Measurements from ENCODE around the gene ZCCHC7.

The ZCCHC7 gene

DNA sequence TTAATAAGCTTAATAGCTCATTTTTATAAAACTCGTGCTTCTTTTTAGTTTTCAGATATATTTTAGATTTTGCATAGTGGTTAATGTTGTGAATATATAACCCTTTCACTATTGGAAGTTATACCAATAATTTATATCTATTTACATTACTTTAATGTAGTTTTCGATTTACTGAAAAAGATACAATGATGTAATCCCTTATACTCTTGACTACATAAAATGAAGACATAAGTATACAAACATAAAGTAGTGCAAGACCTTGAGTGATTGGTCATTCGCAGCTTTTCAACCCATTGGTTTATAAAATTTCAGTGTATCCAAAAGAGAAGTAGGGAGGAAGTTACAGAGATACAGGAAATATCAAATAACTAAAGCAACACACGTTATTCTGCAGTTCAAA is 217.8 kb downstream of the ZCCHC7 start:
- no peaks in the 10 kb centered on the region for H3K9me3 ChIP-seq (ENCODE audit: insufficient read depth, low read length)
- no peak for TF ChIP-seq YY1 (IDR thresholded peaks at IDR 0.05; ENCODE audit: insufficient read depth, insufficient read length)
- no peak for TF ChIP-seq ZNF274 (IDR thresholded peaks at IDR 0.05; ENCODE audit: low read depth, low read length)
- no peak for TF ChIP-seq SUZ12 (IDR thresholded peaks at IDR 0.05; ENCODE audit: extremely low read depth, insufficient read depth, insufficient read length)
- H3K36me3 ChIP-seq (ENCODE audit: insufficient read depth, insufficient read length, low read length): no peaks in the 10 kb centered on the region
- no peak overlapping the region for H3K4me3 ChIP-seq (ENCODE audit: insufficient read length, low read depth)
- H3K4me1 ChIP-seq (ENCODE audit: insufficient read depth, insufficient read length): no peaks in the 10 kb centered on the region
- no peak for DNase-seq (ENCODE audit: low read depth, low spot score)
- no peaks in the 10 kb centered on the region for H3K27me3 ChIP-seq (ENCODE audit: insufficient read depth, insufficient read length)
- no peak overlapping the region for H3K9ac ChIP-seq (ENCODE audit: insufficient read length, low read depth)

DNA sequence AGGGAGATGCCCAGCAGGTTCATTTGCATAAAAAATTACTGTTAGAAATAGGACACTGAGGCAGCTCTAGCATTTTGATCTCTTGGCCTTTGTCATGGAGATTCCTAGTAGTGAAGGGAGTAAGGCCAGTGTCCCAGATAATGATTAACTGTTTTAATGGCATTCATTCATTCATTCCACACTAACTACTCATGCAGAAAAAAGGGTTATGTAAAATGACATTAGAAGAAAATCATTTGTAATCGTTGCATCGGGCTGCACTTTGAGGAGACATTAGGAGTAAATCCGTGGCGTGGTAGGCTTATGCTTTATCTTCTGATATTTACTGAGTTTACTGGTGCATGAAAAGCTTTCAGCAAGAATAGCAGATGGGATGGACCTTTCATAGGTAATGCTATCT is 219.5 kb downstream of the ZCCHC7 start:
- H3K9ac ChIP-seq (ENCODE audit: insufficient read length, low read depth): no peak overlapping the region
- no peaks in the 10 kb centered on the region for H3K9me3 ChIP-seq (ENCODE audit: insufficient read depth, low read length)
- H3K4me3 ChIP-seq (ENCODE audit: insufficient read length, low read depth): no peak overlapping the region
- H3K27me3 ChIP-seq (ENCODE audit: insufficient read depth, insufficient read length): no peaks in the 10 kb centered on the region
- TF ChIP-seq YY1 (IDR thresholded peaks at IDR 0.05; ENCODE audit: insufficient read depth, insufficient read length): no peak
- no peak for TF ChIP-seq SUZ12 (IDR thresholded peaks at IDR 0.05; ENCODE audit: extremely low read depth, insufficient read depth, insufficient read length)
- TF ChIP-seq ZNF274 (IDR thresholded peaks at IDR 0.05; ENCODE audit: low read depth, low read length): no peak
- no peaks in the 10 kb centered on the region for H3K4me1 ChIP-seq (ENCODE audit: insufficient read depth, insufficient read length)
- DNase-seq (ENCODE audit: low read depth, low spot score): no peak
- H3K36me3 ChIP-seq (ENCODE audit: insufficient read depth, insufficient read length, low read length): no peaks in the 10 kb centered on the region

DNA sequence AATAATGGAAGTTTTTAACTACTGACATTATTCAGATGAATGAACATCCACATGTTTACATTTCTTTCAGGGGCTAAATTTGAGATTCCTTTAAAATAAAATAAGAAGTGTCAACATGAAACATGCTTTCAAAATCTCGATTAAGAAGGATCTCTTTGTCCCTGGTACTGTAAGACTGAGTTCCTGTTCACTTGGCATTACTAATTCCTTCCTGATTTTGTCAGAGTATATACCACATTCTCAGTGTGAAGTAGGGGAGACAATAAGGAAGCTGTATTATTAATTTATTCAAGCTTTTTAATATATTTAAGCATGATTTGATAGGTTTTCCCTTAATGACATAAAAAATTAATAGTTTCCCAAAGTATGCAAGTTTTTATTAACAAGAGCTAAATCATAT is 220.6 kb downstream of the ZCCHC7 start:
- DNase-seq (ENCODE audit: low read depth, low spot score): no peak
- no peaks in the 10 kb centered on the region for H3K27me3 ChIP-seq (ENCODE audit: insufficient read depth, insufficient read length)
- no peak overlapping the region for H3K9ac ChIP-seq (ENCODE audit: insufficient read length, low read depth)
- no peaks in the 10 kb centered on the region for H3K36me3 ChIP-seq (ENCODE audit: insufficient read depth, insufficient read length, low read length)
- no peaks in the 10 kb centered on the region for H3K4me1 ChIP-seq (ENCODE audit: insufficient read depth, insufficient read length)
- TF ChIP-seq YY1 (IDR thresholded peaks at IDR 0.05; ENCODE audit: insufficient read depth, insufficient read length) (no peak), ZNF274 (IDR thresholded peaks at IDR 0.05; ENCODE audit: low read depth, low read length) (no peak), SUZ12 (IDR thresholded peaks at IDR 0.05; ENCODE audit: extremely low read depth, insufficient read depth, insufficient read length) (no peak)
- no peaks in the 10 kb centered on the region for H3K9me3 ChIP-seq (ENCODE audit: insufficient read depth, low read length)
- no peak overlapping the region for H3K4me3 ChIP-seq (ENCODE audit: insufficient read length, low read depth)

DNA sequence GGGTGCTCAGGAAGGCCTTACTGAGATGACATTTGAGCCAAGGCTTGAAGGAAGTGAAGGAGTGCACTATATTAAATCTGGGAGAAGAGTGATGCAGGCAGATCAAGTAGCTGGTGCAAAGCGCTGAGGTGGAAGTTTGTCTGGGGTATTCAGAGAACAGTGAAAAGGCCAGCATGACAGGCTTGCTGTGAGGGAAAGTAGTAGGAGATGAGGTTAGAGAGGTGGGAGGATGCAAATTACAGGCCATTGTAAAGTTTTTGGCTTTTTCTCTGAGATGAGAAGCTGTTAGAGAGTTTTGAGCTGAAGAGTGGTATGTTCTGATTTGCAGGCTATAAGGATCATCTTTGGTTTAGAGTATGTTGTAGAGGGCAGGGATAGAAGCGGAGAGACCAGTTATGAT is 221.3 kb downstream of the ZCCHC7 start:
- Histone ChIP-seq H3K36me3 (ENCODE audit: insufficient read depth, insufficient read length, low read length) (no peaks in the 10 kb centered on the region), H3K9me3 (ENCODE audit: insufficient read depth, low read length) (no peaks in the 10 kb centered on the region), H3K9ac (ENCODE audit: insufficient read length, low read depth) (no peak overlapping the region), H3K4me3 (ENCODE audit: insufficient read length, low read depth) (no peak overlapping the region), H3K27me3 (ENCODE audit: insufficient read depth, insufficient read length) (no peaks in the 10 kb centered on the region), H3K4me1 (ENCODE audit: insufficient read depth, insufficient read length) (no peaks in the 10 kb centered on the region)
- TF ChIP-seq ZNF274 (IDR thresholded peaks at IDR 0.05; ENCODE audit: low read depth, low read length) (no peak), YY1 (IDR thresholded peaks at IDR 0.05; ENCODE audit: insufficient read depth, insufficient read length) (no peak), SUZ12 (IDR thresholded peaks at IDR 0.05; ENCODE audit: extremely low read depth, insufficient read depth, insufficient read length) (no peak)
- no peak for DNase-seq (ENCODE audit: low read depth, low spot score)

DNA sequence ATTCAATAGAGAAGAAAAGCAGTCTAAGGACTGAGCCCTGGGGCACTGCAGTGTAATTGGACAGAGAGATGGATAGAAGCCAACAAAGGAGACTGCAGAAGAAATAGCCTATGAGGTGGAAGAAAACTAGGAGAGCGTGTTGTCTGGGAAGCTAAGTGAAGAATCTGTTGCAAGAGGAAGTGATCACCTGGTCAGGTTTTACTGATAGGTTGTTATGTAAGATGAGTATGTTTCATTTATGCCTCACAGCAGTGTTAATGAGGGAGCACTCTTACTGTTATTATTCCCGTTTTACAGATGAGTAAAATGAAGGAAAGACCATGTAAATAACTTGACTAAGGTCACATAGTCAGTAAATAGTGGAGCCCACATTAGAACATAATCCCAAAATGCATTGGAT is 222.1 kb downstream of the ZCCHC7 start:
- no peak for DNase-seq (ENCODE audit: low read depth, low spot score)
- Histone ChIP-seq H3K27me3 (ENCODE audit: insufficient read depth, insufficient read length) (no peaks in the 10 kb centered on the region), H3K36me3 (ENCODE audit: insufficient read depth, insufficient read length, low read length) (no peaks in the 10 kb centered on the region), H3K4me1 (ENCODE audit: insufficient read depth, insufficient read length) (no peaks in the 10 kb centered on the region), H3K4me3 (ENCODE audit: insufficient read length, low read depth) (no peak overlapping the region), H3K9me3 (ENCODE audit: insufficient read depth, low read length) (no peaks in the 10 kb centered on the region), H3K9ac (ENCODE audit: insufficient read length, low read depth) (no peak overlapping the region)
- TF ChIP-seq SUZ12 (IDR thresholded peaks at IDR 0.05; ENCODE audit: extremely low read depth, insufficient read depth, insufficient read length) (no peak), ZNF274 (IDR thresholded peaks at IDR 0.05; ENCODE audit: low read depth, low read length) (no peak), YY1 (IDR thresholded peaks at IDR 0.05; ENCODE audit: insufficient read depth, insufficient read length) (no peak)

DNA sequence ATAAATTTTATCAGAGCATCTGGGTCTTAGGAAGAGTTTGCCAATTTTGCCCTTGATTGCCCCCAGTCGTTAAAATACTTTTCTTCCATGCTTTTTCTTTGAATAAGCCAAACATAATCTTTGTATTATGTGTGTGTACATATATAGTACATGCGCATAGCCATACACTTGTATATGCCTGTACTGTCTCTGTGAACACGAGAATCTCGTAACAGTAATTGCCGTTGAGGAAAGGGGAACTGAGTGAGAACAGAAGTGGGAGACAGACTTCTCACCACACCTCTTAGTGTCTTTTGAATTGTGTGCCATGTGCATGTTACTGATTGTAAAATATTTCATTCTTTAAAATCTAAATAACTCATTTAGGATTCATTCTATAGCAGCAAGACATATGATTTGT is 222.5 kb downstream of the ZCCHC7 start:
- no peak for DNase-seq (ENCODE audit: low read depth, low spot score)
- no peaks in the 10 kb centered on the region for H3K9me3 ChIP-seq (ENCODE audit: insufficient read depth, low read length)
- H3K4me3 ChIP-seq (ENCODE audit: insufficient read length, low read depth): no peak overlapping the region
- TF ChIP-seq ZNF274 (IDR thresholded peaks at IDR 0.05; ENCODE audit: low read depth, low read length): no peak
- no peak for TF ChIP-seq YY1 (IDR thresholded peaks at IDR 0.05; ENCODE audit: insufficient read depth, insufficient read length)
- TF ChIP-seq SUZ12 (IDR thresholded peaks at IDR 0.05; ENCODE audit: extremely low read depth, insufficient read depth, insufficient read length): no peak
- no peaks in the 10 kb centered on the region for H3K27me3 ChIP-seq (ENCODE audit: insufficient read depth, insufficient read length)
- no peaks in the 10 kb centered on the region for H3K36me3 ChIP-seq (ENCODE audit: insufficient read depth, insufficient read length, low read length)
- H3K4me1 ChIP-seq (ENCODE audit: insufficient read depth, insufficient read length): no peaks in the 10 kb centered on the region
- H3K9ac ChIP-seq (ENCODE audit: insufficient read length, low read depth): no peak overlapping the region

DNA sequence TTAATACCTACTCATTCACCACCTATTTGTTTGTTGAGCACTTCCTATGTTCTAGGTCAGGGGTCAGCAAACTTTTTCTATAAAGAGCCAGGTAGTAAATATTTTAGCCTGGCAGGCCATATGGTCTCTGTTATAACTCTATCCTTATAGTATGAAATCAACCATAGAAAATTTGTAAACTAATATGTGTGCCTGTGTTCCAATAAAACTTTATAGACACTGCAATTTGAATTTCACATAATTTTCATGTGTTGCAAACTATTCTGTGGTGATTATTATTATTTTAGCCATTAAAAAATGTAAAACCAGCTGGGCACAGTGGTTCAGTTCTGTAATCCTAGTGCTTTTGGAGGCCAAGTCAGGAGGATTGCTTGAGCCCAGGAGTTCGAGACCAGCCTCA is 223.3 kb downstream of the ZCCHC7 start:
- TF ChIP-seq ZNF274 (IDR thresholded peaks at IDR 0.05; ENCODE audit: low read depth, low read length) (no peak), SUZ12 (IDR thresholded peaks at IDR 0.05; ENCODE audit: extremely low read depth, insufficient read depth, insufficient read length) (no peak), YY1 (IDR thresholded peaks at IDR 0.05; ENCODE audit: insufficient read depth, insufficient read length) (no peak)
- Histone ChIP-seq H3K9ac (ENCODE audit: insufficient read length, low read depth) (no peak overlapping the region), H3K4me1 (ENCODE audit: insufficient read depth, insufficient read length) (no peaks in the 10 kb centered on the region), H3K27me3 (ENCODE audit: insufficient read depth, insufficient read length) (no peaks in the 10 kb centered on the region), H3K4me3 (ENCODE audit: insufficient read length, low read depth) (no peak overlapping the region), H3K36me3 (ENCODE audit: insufficient read depth, insufficient read length, low read length) (no peaks in the 10 kb centered on the region), H3K9me3 (ENCODE audit: insufficient read depth, low read length) (no peaks in the 10 kb centered on the region)
- no peak for DNase-seq (ENCODE audit: low read depth, low spot score)

DNA sequence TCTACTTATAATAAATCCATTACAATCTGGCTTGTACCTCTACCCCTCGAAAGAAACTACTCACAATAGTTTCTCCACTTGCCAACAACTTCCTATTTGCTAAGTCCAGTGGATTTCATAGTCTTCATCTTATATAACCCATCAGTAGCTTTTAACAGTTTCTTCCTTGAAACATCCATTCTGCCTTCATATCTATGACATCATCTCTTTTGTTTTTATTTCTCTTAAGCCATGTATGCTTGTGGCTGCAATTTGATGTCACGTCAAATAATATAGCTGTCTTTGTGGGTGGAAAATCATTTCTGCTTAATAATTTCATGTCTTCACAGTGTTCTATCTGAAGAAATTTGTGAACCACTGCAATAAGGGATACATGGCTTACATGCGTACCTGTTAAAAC is 224.7 kb downstream of the ZCCHC7 start:
- TF ChIP-seq ZNF274 (IDR thresholded peaks at IDR 0.05; ENCODE audit: low read depth, low read length) (no peak), YY1 (IDR thresholded peaks at IDR 0.05; ENCODE audit: insufficient read depth, insufficient read length) (no peak), SUZ12 (IDR thresholded peaks at IDR 0.05; ENCODE audit: extremely low read depth, insufficient read depth, insufficient read length) (no peak)
- Histone ChIP-seq H3K27me3 (ENCODE audit: insufficient read depth, insufficient read length) (no peaks in the 10 kb centered on the region), H3K9me3 (ENCODE audit: insufficient read depth, low read length) (no peaks in the 10 kb centered on the region), H3K4me1 (ENCODE audit: insufficient read depth, insufficient read length) (no peaks in the 10 kb centered on the region), H3K4me3 (ENCODE audit: insufficient read length, low read depth) (no peak overlapping the region), H3K9ac (ENCODE audit: insufficient read length, low read depth) (no peak overlapping the region), H3K36me3 (ENCODE audit: insufficient read depth, insufficient read length, low read length) (no peaks in the 10 kb centered on the region)
- no peak for DNase-seq (ENCODE audit: low read depth, low spot score)

Data from NT2/D1 (cell line).